Measurements from ENCODE around the gene CSNK1E.

CSNK1E gene

DNA sequence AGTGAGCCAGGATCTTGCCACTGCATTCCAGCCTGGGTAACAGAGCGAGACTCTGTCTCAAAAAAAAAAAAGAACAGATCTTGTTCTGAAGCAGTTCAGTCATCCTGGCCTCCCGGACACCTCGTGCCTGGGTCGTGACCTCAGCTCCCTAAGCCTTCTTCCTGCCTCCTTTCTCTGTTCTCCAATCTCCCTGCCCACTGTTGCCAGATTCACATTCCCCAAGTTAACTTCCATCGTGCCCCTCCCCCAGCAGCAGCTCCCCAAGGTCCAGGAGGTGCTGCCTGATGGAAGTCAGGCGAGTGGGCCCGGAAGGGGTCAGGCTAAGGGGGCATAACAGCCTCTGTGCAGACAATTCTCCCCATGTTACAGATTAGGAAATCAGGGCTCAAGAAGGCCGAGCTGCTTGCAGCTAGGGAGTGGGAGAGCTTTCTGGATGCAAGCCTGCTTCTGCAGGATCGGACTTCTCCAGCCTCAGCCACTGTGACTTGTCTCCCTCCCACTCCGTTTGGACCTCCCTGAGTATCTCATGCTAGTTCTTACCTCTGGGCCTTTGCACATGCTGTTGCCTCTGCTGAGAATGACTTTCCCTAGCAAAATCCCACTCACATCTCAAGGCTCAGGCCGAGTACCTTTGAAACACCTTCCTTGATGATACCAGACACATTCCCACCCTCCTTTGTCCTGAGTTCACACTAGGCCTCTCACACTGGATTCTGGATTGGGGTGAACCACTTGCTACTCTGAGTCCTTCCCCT is 30.1 kb downstream of the CSNK1E start:
- Histone ChIP-seq H3K9ac (no peak overlapping the region), H3K79me2 (ENCODE audit: insufficient read depth, low read depth) (no peaks in the 10 kb centered on the region), H3K4me2 (no peak overlapping the region), H4K20me1 (ENCODE audit: insufficient read depth) (no peaks in the 10 kb centered on the region), H3K27me3 (ENCODE audit: insufficient read depth, low read depth) (no peaks in the 10 kb centered on the region), H2AFZ (ENCODE audit: low read depth) (no peak overlapping the region), H3K4me1 (ENCODE audit: low read depth, poor library complexity, severe bottlenecking) (peaks cover 8% of the 10 kb centered on the region), H3K36me3 (ENCODE audit: insufficient read depth) (no peaks in the 10 kb centered on the region), H3K27ac (no peak overlapping the region), H3K4me3 (IDR thresholded peaks at IDR 0.05; ENCODE audit: insufficient read depth, low read depth, low read length) (no peak overlapping the region)
- TF ChIP-seq, protein P1, sequence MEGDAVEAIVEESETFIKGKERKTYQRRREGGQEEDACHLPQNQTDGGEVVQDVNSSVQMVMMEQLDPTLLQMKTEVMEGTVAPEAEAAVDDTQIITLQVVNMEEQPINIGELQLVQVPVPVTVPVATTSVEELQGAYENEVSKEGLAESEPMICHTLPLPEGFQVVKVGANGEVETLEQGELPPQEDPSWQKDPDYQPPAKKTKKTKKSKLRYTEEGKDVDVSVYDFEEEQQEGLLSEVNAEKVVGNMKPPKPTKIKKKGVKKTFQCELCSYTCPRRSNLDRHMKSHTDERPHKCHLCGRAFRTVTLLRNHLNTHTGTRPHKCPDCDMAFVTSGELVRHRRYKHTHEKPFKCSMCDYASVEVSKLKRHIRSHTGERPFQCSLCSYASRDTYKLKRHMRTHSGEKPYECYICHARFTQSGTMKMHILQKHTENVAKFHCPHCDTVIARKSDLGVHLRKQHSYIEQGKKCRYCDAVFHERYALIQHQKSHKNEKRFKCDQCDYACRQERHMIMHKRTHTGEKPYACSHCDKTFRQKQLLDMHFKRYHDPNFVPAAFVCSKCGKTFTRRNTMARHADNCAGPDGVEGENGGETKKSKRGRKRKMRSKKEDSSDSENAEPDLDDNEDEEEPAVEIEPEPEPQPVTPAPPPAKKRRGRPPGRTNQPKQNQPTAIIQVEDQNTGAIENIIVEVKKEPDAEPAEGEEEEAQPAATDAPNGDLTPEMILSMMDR (conservative IDR thresholded peaks at IDR 0.05; ENCODE audit: low read depth, low read length), result no peak

DNA sequence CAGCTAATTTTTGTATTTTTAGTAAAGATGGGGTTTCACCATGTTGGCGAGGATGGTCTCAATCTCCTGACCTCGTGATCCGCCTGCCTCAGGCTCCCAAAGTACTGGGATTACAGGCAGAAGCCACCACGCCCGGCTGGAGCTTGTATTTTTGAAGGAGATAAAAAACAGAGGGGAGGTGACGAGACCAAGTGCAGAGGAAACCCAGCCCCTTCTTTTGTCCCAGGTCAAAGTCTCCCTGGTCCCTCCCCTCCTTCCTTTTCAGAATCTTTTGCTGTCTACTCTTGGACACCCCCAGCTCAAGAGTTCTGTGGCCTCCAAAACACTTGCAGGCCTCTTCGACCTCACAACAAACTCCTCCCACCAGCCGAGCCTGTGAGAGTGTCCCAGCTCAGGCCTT is 32.2 kb downstream of the CSNK1E start:
- no peak overlapping the region for H3K27ac ChIP-seq
- no peaks in the 10 kb centered on the region for H4K20me1 ChIP-seq (ENCODE audit: insufficient read depth)
- TF ChIP-seq, protein P1 (conservative IDR thresholded peaks at IDR 0.05; ENCODE audit: low read depth, low read length), result no peak
- no peaks in the 10 kb centered on the region for H3K27me3 ChIP-seq (ENCODE audit: insufficient read depth, low read depth)
- H2AFZ ChIP-seq (ENCODE audit: low read depth), result no peak overlapping the region
- no peaks in the 10 kb centered on the region for H3K79me2 ChIP-seq (ENCODE audit: insufficient read depth, low read depth)
- no peak overlapping the region for H3K9ac ChIP-seq
- no peak overlapping the region for H3K4me3 ChIP-seq (IDR thresholded peaks at IDR 0.05; ENCODE audit: insufficient read depth, low read depth, low read length)
- H3K36me3 ChIP-seq (ENCODE audit: insufficient read depth), result no peaks in the 10 kb centered on the region
- no peak overlapping the region for H3K4me2 ChIP-seq
- H3K4me1 ChIP-seq (ENCODE audit: low read depth, poor library complexity, severe bottlenecking), result no peaks in the 10 kb centered on the region

- no peaks in the 10 kb centered on the region for H4K20me1 ChIP-seq (ENCODE audit: insufficient read depth)
- H3K36me3 ChIP-seq (ENCODE audit: insufficient read depth), result no peaks in the 10 kb centered on the region
- no peak overlapping the region for H3K27ac ChIP-seq
- H3K4me1 ChIP-seq (ENCODE audit: low read depth, poor library complexity, severe bottlenecking), result no peaks in the 10 kb centered on the region
- no peaks in the 10 kb centered on the region for H3K27me3 ChIP-seq (ENCODE audit: insufficient read depth, low read depth)
- no peak overlapping the region for H2AFZ ChIP-seq (ENCODE audit: low read depth)
- TF ChIP-seq, protein P1 (conservative IDR thresholded peaks at IDR 0.05; ENCODE audit: low read depth, low read length), result no peak
- no peak overlapping the region for H3K4me2 ChIP-seq
- no peak overlapping the region for H3K9ac ChIP-seq
- no peak overlapping the region for H3K4me3 ChIP-seq (IDR thresholded peaks at IDR 0.05; ENCODE audit: insufficient read depth, low read depth, low read length)
- no peaks in the 10 kb centered on the region for H3K79me2 ChIP-seq (ENCODE audit: insufficient read depth, low read depth)
Observed at GRCh38 chr22:38284042-38284402, 33.2 kb downstream of the CSNK1E start.

- Histone ChIP-seq H3K4me2 (no peak overlapping the region), H2AFZ (ENCODE audit: low read depth) (no peak overlapping the region), H3K4me1 (ENCODE audit: low read depth, poor library complexity, severe bottlenecking) (no peaks in the 10 kb centered on the region), H4K20me1 (ENCODE audit: insufficient read depth) (no peaks in the 10 kb centered on the region), H3K79me2 (ENCODE audit: insufficient read depth, low read depth) (no peaks in the 10 kb centered on the region), H3K9ac (no peak overlapping the region), H3K4me3 (IDR thresholded peaks at IDR 0.05; ENCODE audit: insufficient read depth, low read depth, low read length) (no peak overlapping the region), H3K36me3 (ENCODE audit: insufficient read depth) (no peaks in the 10 kb centered on the region), H3K27me3 (ENCODE audit: insufficient read depth, low read depth) (no peaks in the 10 kb centered on the region), H3K27ac (no peak overlapping the region)
- TF ChIP-seq, protein P1 (conservative IDR thresholded peaks at IDR 0.05; ENCODE audit: low read depth, low read length), result no peak
Observed at GRCh38 chr22:38282397-38282796, 34.8 kb downstream of the CSNK1E start.
